Germinal center (tissue), 1 donor: Measurements from ENCODE around the gene RET.

Source experiments
- DNase-seq: peaks from one replicate; pipeline ENCODE4 v3.0.0; 2012; ENCODE audit warnings: mixed read lengths, low spot score

The RET gene

GRCh38 chr10:43172645-43173044 is 95.8 kb downstream of the RET start:
- DNase-seq, result no peak

- DNase-seq, result no peak
Observed at GRCh38 chr10:43173120-43173519, 96.3 kb downstream of the RET start.

- no peak for DNase-seq
Observed at GRCh38 chr10:43174969-43175368, 98.1 kb downstream of the RET start.

GRCh38 chr10:43176271-43176670 is 99.4 kb downstream of the RET start:
- DNase-seq, result no peak

- DNase-seq, result no peak
Observed at GRCh38 chr10:43177595-43177994, 100.7 kb downstream of the RET start.
